K562 (cell line): ENCODE data around the gene ANKRD66. TPM values are rescaled to one million over a fixed set of nuclear protein-coding genes. Genes with fewer than 3 reads are reported as not detected.

Experiments used
- ATAC-seq: fragments of 200-7000 bp; cut with Tn5 transposase; 3 replicates; pipeline ENCODE4 v1.9.1; 2020; ENCODE audit warnings: moderate library complexity
- BruUV-seq: library from RNA; stranded (reverse); fragments of 400-500 nt; replicated peaks from 2 replicates; lab custom pipeline; 2021; lab: Mats Ljungman, UMichigan
- CTCF ChIA-PET: fragments of 300-600 bp; formaldehyde crosslinking; extraction: SDS; loops from one replicate; lab custom pipeline; 2021; ENCODE audit warnings: low intra/inter-chr PET ratio; lab: Yijun Ruan, JAX
- POLR2A ChIA-PET: fragments of 300-600, 350-650 bp; sonication (Branson Sonifier 250); formaldehyde crosslinking; extraction: SDS; loops from one replicate; lab custom pipeline; 2021; ENCODE audit warnings: antibody characterized with exemption, inconsistent platforms; lab: Yijun Ruan, JAX
- DNase-seq, 4 experiments: peaks; one replicate each; pipeline versions ENCODE4 v3.0.0 to v3.0.0-alpha.2; 2011 to 2018; ENCODE audit warnings: low spot score in 3 of 4, mixed read lengths in 3 of 4; ENCODE audit errors: extremely low read depth in 1 of 4
- FAIRE-seq: peaks from 2 replicates; lab custom pipeline; 2011; peaks lifted over from hg19 to GRCh38; lab: Jason Lieb, UNC
- H2AFZ ChIP-seq: 2 replicates; pipeline ENCODE4 v1.6.0; 2011; ENCODE audit warnings: low read depth, low read length, control low read depth, inconsistent platforms
- H3K27ac ChIP-seq: fragments of 200-600 bp; 3 replicates; pipeline ENCODE4 v1.8.0; 2011; ENCODE audit warnings: low read depth, mild to moderate bottlenecking, control low read depth, inconsistent platforms, low read length, moderate library complexity, mixed read lengths; ENCODE audit errors: extremely low read depth
- H3K27me3 ChIP-seq, 2 experiments: fragments of 300-600 bp in 1 of 2; 2 replicates in 1 of 2; 3 replicates in 1 of 2; pipeline versions ENCODE4 v1.6.0 to v1.8.0; 2011; ENCODE audit warnings: inconsistent platforms in 2 of 2, low read length in 2 of 2, mild to moderate bottlenecking in 1 of 2, mixed read lengths in 1 of 2, moderate library complexity in 1 of 2; ENCODE audit not compliant: control insufficient read depth in 2 of 2, insufficient read depth in 2 of 2
- H3K36me3 ChIP-seq: fragments of 300-600 bp; 3 replicates; pipeline ENCODE4 v1.8.0; 2011; ENCODE audit warnings: mild to moderate bottlenecking, low read length, inconsistent platforms; ENCODE audit not compliant: control insufficient read depth, insufficient read depth
- H3K4me1 ChIP-seq, 2 experiments: fragments of 200-600 bp in 1 of 2; replicated peaks in 1 of 2; 2 replicates in 1 of 2; 3 replicates in 1 of 2; pipeline versions ENCODE4 v1.5.1 to v1.8.0; 2011; ENCODE audit warnings: inconsistent platforms in 2 of 2, low read length in 2 of 2, mild to moderate bottlenecking in 1 of 2, mixed read lengths in 1 of 2, moderate library complexity in 1 of 2; ENCODE audit not compliant: control insufficient read depth in 2 of 2, insufficient read depth in 2 of 2
- H3K4me2 ChIP-seq: 2 replicates; pipeline ENCODE4 v1.6.1; 2011; ENCODE audit warnings: low read length, control low read depth, inconsistent platforms, mixed read lengths; ENCODE audit not compliant: insufficient read depth
- H3K4me3 ChIP-seq: fragments of 200-600 bp; sonication (generic), shearing (Covaris generic); 2 replicates; pipeline ENCODE4 v1.5.1; 2016; ENCODE audit warnings: control low read depth, inconsistent platforms
- H3K79me2 ChIP-seq: fragments of 200-600 bp; 3 replicates; pipeline ENCODE4 v1.8.0; 2011; ENCODE audit warnings: low read length, inconsistent platforms; ENCODE audit not compliant: control insufficient read depth, insufficient read depth
- H3K9ac ChIP-seq, 2 experiments: 2 replicates each; pipeline versions ENCODE4 v1.6.0 to v1.6.1; 2011; ENCODE audit warnings: low read depth in 2 of 2, low read length in 2 of 2, control low read depth in 1 of 2, inconsistent platforms in 1 of 2, mild to moderate bottlenecking in 1 of 2, mixed read lengths in 1 of 2; ENCODE audit not compliant: insufficient read depth in 1 of 2
- H3K9me1 ChIP-seq: one replicate; pipeline ENCODE4 v1.6.0; 2011; ENCODE audit warnings: inconsistent platforms, mild to moderate bottlenecking, low read length, moderate library complexity; ENCODE audit not compliant: control insufficient read depth, insufficient read depth
- H3K9me3 ChIP-seq: replicated peaks from 2 replicates; pipeline ENCODE4 v1.5.1; 2011; ENCODE audit warnings: low read depth, low read length, inconsistent platforms; ENCODE audit not compliant: control insufficient read depth, insufficient read depth
- H4K20me1 ChIP-seq: replicated peaks from 2 replicates; pipeline ENCODE4 v1.6.1; 2011; ENCODE audit warnings: low read length, inconsistent platforms, mixed read lengths; ENCODE audit not compliant: control insufficient read depth, insufficient read depth
- ATF1 ChIP-seq, 2 experiments: fragments of 450-650 bp in 1 of 2; IDR thresholded peaks; 2 replicates each; pipeline ENCODE4 v1.6.1; 2016; ENCODE audit warnings: missing compliant biosample characterization in 1 of 2, missing genetic modification characterization in 1 of 2
- MYBL2 ChIP-seq, 2 experiments: fragments of 450-650 bp in 1 of 2; sonication (generic) in 1 of 2; formaldehyde crosslinking in 1 of 2; IDR thresholded peaks; 2 replicates each; pipeline versions ENCODE4 v1.6.1 to v1.8.1; 2017 to 2022; ENCODE audit warnings: borderline replicate concordance in 1 of 2, inconsistent platforms in 1 of 2, low read depth in 1 of 2, mild to moderate bottlenecking in 1 of 2, missing genetic modification reagents in 1 of 2, moderate library complexity in 1 of 2
- NFE2L1 ChIP-seq: fragments of 450-650 bp; IDR thresholded peaks from 2 replicates; pipeline ENCODE4 v1.6.1; 2016; ENCODE audit warnings: missing genetic modification characterization, low read depth, mild to moderate bottlenecking, missing compliant biosample characterization, moderate library complexity, borderline replicate concordance
- SUPT5H ChIP-seq: fragments of 450-650 bp; IDR thresholded peaks from 2 replicates; pipeline ENCODE4 v1.6.1; 2016
- TAL1 ChIP-seq: fragments of 450-650 bp; IDR thresholded peaks from 2 replicates; pipeline ENCODE4 v1.6.1; 2016; ENCODE audit warnings: mild to moderate bottlenecking
- XRCC4 ChIP-seq: IDR thresholded peaks from one replicate; pipeline ENCODE4 v1.6.1; 2011; ENCODE audit not compliant: insufficient read depth, insufficient read length; ENCODE audit errors: extremely low read depth
- ZNF668 ChIP-seq: fragments of 250-450 bp; sonication (Bioruptor Pico); IDR thresholded peaks from 2 replicates; pipeline ENCODE4 v1.8.0; 2022; ENCODE audit warnings: mild to moderate bottlenecking, inconsistent platforms
- WGBS: fragments of 100-300 bp; shearing (Covaris generic); methylation state at CpG from one replicate; pipeline ENCODE4 v1.1.6; 2016; ENCODE audit warnings: low coverage, mixed read lengths; ENCODE audit not compliant: insufficient coverage; ENCODE audit errors: missing lambda C conversion rate; 5-methylcytosine and 5-hydroxymethylcytosine counted together
- in situ Hi-C: fragments of 300-500 bp; cut with MboI; formaldehyde crosslinking; loops from 4 replicates; pipeline ENCODE4 v1.15.0; 2018; ENCODE audit warnings: inconsistent platforms, mixed read lengths
- intact Hi-C: fragments of 100-400 bp; cut with micrococcal nuclease; formaldehyde crosslinking; loops from 2 replicates; pipeline ENCODE4 v1.14.2; 2022
- polyA plus RNA-seq, 8 experiments: library from polyadenylated mRNA; depleted of rRNA in 4 of 8; stranded (reverse) in 5 of 8; unstranded in 3 of 8; fragments of >200 nt; fragmentation: Nextera tagmentation in 2 of 8; fragmentation: Illumina TruSeq in 1 of 8; extraction: Ambion mirVana in 2 of 8; extraction: Trizol in 1 of 8; gene quantifications; 2 replicates each; pipeline versions ENCODE4 v1.2.1 to v1.2.3, GENCODE V29; 2011 to 2014; ENCODE audit warnings: inconsistent platforms in 1 of 8, missing spikeins in 1 of 8
- total RNA-seq, 7 experiments: library from RNA; depleted of rRNA in 6 of 7; stranded (reverse); fragments of >200 nt in 6 of 7; fragmentation: Illumina TruSeq in 2 of 7; extraction: Trizol in 2 of 7; gene quantifications; 2 replicates each; pipeline versions ENCODE4 v1.2.1 to v1.2.3, GENCODE V29; 2011 to 2021; ENCODE audit warnings: low replicate concordance in 1 of 7
- TF ChIP-seq, protein P1 (sequence below): sonication (generic); formaldehyde crosslinking; IDR thresholded peaks from 2 replicates; pipeline ENCODE4 v1.8.0; 2022; ENCODE audit warnings: missing genetic modification reagents, mild to moderate bottlenecking, moderate library complexity, borderline replicate concordance
- TF ChIP-seq, protein P2 (sequence below): sonication (generic); formaldehyde crosslinking; IDR thresholded peaks from 2 replicates; pipeline ENCODE4 v1.8.0; 2022; ENCODE audit warnings: mild to moderate bottlenecking, missing genetic modification reagents
- TF ChIP-seq, protein P3 (sequence below): fragments of 450-650 bp; conservative IDR thresholded peaks from 2 replicates; pipeline ENCODE4 v1.6.1; 2016; ENCODE audit warnings: missing genetic modification characterization, low read depth, mild to moderate bottlenecking, control low read depth, missing compliant biosample characterization

ANKRD66 gene
- total and polyA plus RNA-seq, 9 of the 15 experiments (the other 6 are each of a cell fraction or from before 2014, with no cell fraction given) = not detected

DNA sequence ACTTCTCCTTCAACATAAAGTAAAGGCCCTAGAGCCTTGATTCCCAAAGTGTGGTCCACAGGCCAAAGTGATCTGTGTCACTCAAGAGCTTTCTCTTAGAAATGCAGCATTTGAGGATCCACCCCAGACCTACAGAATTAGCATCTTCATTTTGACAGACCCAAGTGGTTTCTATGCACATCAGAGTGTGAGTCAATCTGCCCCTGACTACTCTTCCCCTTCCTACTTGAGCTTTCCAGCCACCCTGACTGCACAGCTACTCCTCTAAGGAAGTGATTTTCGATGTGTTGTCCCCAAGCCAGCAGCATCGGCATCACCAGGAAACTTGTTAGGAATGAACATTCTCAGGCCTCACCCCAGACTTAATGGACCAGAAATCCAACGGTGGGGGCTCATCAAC, 49.1 kb downstream of the ANKRD66 start:
- Histone ChIP-seq H3K27ac (no peak overlapping the region), H3K4me3 (no peak overlapping the region), H3K27me3 (no peaks in the 10 kb centered on the region), H2AFZ (no peak overlapping the region), H3K9ac (no peak overlapping the region), H3K4me2 (no peak overlapping the region), H3K4me1 (no peaks in the 10 kb centered on the region), H3K36me3 (no peaks in the 10 kb centered on the region), H3K79me2 (no peaks in the 10 kb centered on the region), H3K9me1 (no peaks in the 10 kb centered on the region), H4K20me1 (no peaks in the 10 kb centered on the region), H3K9me3 (no peaks in the 10 kb centered on the region)
- POLR2A ChIA-PET = interaction anchor here (0.7 to 0.8 kb wide), 2 partner anchors 236 to 522 kb away, joined by 3 read pairs; no protein-coding TSS in a partner anchor
- WGBS = 0% methylated on average over 3 of the region's 3 CpGs
- ATAC-seq = no peak
- no peak for TF ChIP-seq XRCC4
- TF ChIP-seq, protein P1, sequence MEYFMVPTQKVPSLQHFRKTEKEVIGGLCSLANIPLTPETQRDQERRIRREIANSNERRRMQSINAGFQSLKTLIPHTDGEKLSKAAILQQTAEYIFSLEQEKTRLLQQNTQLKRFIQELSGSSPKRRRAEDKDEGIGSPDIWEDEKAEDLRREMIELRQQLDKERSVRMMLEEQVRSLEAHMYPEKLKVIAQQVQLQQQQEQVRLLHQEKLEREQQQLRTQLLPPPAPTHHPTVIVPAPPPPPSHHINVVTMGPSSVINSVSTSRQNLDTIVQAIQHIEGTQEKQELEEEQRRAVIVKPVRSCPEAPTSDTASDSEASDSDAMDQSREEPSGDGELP = no peak
- TF ChIP-seq, protein P2, sequence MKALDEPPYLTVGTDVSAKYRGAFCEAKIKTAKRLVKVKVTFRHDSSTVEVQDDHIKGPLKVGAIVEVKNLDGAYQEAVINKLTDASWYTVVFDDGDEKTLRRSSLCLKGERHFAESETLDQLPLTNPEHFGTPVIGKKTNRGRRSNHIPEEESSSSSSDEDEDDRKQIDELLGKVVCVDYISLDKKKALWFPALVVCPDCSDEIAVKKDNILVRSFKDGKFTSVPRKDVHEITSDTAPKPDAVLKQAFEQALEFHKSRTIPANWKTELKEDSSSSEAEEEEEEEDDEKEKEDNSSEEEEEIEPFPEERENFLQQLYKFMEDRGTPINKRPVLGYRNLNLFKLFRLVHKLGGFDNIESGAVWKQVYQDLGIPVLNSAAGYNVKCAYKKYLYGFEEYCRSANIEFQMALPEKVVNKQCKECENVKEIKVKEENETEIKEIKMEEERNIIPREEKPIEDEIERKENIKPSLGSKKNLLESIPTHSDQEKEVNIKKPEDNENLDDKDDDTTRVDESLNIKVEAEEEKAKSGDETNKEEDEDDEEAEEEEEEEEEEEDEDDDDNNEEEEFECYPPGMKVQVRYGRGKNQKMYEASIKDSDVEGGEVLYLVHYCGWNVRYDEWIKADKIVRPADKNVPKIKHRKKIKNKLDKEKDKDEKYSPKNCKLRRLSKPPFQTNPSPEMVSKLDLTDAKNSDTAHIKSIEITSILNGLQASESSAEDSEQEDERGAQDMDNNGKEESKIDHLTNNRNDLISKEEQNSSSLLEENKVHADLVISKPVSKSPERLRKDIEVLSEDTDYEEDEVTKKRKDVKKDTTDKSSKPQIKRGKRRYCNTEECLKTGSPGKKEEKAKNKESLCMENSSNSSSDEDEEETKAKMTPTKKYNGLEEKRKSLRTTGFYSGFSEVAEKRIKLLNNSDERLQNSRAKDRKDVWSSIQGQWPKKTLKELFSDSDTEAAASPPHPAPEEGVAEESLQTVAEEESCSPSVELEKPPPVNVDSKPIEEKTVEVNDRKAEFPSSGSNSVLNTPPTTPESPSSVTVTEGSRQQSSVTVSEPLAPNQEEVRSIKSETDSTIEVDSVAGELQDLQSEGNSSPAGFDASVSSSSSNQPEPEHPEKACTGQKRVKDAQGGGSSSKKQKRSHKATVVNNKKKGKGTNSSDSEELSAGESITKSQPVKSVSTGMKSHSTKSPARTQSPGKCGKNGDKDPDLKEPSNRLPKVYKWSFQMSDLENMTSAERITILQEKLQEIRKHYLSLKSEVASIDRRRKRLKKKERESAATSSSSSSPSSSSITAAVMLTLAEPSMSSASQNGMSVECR = no peak
- no peak for TF ChIP-seq MYBL2 (IDR thresholded peaks at IDR 0.05; ENCODE audit: low read depth)
- TF ChIP-seq MYBL2 (CRISPR knock-in tag; IDR thresholded peaks at IDR 0.05; ENCODE audit: borderline replicate concordance) = no peak
- no peak for TF ChIP-seq ZNF668
- no peak for TF ChIP-seq SUPT5H
- no peak for TF ChIP-seq NFE2L1
- TF ChIP-seq TAL1 = no peak
- TF ChIP-seq ATF1 (CRISPR knock-in tag; IDR thresholded peaks at IDR 0.05) = no peak
- no peak for TF ChIP-seq ATF1 (tag; IDR thresholded peaks at IDR 0.05)
- TF ChIP-seq, protein P3, sequence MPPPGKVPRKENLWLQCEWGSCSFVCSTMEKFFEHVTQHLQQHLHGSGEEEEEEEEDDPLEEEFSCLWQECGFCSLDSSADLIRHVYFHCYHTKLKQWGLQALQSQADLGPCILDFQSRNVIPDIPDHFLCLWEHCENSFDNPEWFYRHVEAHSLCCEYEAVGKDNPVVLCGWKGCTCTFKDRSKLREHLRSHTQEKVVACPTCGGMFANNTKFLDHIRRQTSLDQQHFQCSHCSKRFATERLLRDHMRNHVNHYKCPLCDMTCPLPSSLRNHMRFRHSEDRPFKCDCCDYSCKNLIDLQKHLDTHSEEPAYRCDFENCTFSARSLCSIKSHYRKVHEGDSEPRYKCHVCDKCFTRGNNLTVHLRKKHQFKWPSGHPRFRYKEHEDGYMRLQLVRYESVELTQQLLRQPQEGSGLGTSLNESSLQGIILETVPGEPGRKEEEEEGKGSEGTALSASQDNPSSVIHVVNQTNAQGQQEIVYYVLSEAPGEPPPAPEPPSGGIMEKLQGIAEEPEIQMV = no peak
- intact Hi-C loops (no loop called here), in situ Hi-C loops (no loop called here)
- FAIRE-seq = no peak
- BruUV-seq = no TSS peak
- CTCF ChIA-PET = no interaction called here
- DNase-seq = no peak
